HG02885 (cell line): ENCODE results near the gene SMIM43.
"Not testable (repeated sequence)": the region's sequence is repeated elsewhere in the genome, so short reads cannot be mapped to it uniquely, and the experiment has no call there.

Source experiments
- ATAC-seq: cut with Tn5 transposase; IDR thresholded peaks from one replicate; pipeline ENCODE4 v1.9.1; 2021; ENCODE audit warnings: mild to moderate bottlenecking; ENCODE audit not compliant: unreplicated experiment, poor library complexity

Gene SMIM43

DNA sequence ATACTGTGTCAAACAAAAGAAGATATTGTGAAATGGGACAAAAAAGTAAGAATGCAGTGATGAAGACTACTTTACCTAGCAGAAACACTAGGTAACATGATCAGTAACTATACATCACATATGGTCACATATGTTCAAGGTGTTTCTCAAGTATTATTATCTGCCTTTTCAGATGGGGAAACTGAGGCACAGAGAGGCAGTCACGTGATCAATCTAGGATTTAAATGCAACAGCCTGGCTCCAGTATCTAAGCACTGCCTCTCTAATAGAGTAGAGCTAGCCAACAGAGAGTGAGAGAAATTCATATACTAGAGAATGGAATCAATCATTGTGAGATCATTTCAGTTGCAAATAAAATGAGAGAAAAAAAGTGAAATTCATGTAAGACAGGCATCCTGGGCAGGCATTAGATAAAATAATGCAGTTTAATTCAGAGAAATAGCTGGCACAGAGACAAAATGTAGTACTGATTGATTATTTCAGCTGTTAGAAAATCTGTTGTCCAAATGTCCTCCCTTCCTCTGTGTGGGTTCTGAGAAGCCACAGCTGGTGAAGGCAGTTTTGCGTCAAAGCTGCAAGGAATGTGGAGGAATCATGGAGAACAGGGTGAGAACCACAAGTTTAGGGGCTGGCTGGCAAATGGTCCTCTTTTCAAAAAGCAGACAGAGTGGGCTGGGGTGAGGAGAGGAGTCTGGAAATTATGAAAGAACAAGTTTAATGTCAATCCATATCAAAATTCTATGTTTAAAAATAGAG, 26.0 kb downstream of the SMIM43 start:
- no peak for ATAC-seq

DNA sequence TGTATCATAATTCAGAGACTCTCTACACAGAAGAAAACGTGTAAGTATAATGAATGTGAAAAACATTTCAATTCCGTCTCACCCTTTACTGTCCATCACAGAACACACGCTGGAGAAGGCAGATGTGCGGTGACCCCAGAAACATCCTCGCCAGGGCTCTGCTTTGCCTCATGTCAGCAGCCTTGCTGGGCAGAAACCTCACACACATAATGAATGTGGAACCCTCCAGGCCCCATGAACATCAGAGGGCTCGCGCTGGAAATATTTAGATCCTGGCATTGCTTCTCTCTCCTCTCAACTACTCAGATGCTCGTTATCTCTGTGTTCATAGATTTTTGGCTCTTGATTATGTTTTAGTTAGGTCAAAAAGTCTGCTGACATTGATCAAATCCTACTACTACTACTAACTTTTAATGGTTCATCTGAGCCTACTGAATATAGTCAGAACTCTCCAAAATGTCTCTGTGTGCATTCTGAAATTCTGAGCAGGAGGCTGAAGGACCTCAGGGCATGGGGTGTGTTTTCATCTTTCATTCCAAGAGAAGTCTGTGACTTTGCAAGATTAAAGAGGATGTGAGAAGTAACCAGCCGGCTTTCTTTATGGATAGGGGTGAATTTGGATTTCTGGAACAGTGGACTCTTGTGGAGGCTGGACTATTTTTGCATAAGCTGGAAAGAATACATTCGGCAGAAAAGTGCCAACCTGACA, 27.0 kb downstream of the SMIM43 start:
- ATAC-seq, result no peak

DNA sequence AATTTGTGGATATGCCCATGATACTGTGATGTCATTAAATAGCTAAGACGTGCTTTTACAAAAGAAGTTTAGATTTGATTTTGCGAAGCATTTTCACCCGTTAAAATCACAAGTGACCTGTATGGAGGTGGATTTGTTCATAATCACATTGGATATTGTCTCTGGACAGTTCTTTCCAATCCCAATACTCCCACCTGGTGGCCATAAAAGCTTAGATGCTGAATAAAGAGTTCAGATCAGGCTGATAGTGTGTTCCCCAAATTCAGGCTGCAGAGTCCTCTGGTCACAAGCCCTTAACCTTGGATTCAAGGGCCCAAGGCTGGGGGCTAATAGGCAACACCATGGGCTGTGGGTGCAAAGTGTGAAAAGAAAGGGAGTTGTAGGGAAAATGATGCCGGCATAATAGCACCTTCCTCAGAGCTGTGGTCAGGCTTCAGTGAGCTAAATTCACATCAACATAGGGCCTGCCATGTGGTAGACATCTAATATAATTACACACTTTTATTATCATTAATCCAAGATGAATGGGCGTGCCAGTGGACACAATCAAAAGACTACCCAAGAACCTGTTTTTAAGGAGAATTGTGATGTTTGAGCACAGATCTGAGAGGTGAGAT, 28.1 kb downstream of the SMIM43 start:
- peak; percentile 78 for ATAC-seq

DNA sequence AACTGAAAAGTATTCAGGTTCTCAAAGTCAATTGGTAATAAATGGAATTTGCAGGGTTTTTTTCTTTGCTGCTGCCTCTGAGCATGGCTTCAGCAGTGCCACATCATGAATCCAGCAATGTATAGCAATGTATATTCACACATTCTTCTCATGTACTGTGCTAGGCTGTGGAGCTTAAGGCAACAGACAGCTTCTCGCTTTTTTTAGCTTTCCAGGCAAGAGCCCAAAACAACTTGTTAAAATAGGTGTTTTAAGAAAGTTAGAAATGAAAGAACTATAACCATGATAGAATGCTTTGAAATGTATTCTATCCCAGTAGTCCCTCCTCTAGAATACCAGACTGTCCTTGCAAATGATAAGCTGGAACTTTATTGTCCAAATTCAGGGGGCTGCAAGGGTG, 30.4 kb downstream of the SMIM43 start:
- no peak for ATAC-seq

DNA sequence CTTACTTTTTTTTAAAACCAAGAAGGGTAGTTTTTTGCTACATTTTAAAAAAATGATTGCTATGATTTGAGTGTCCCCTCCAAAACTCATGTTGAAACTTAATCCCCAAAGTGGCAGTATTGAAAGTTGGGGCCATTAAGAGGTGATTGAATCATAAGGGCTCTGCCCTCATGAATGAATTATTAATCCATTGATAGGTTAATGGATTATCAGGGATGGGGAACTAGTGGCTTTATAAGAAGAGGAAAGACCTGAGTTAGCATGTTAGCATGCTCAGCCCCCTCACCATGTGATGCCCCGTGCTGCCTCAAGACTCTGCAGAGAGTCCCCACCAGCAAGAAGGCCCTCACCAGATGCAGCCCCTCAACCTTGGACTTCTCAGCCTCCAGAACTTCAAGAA, 31.0 kb downstream of the SMIM43 start:
- no peak for ATAC-seq

DNA sequence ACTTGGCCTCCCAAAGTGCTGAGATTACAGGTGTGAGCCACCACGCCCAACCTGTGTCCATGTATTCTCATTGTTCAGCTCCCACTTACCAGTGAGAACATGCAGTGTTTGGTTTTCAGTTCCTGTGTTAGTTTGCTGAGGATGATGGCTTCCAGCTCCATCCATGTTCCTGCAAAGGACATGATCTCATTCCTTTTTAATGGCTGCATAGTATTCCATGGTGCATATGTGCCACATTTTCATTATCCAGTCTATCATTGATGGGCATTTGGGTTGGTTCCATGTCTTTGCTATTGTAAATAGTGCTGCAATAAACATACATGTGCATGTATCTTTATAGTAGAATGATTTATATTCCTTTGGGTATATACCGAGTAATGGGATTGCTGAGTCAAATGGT, 35.2 kb downstream of the SMIM43 start:
- ATAC-seq, result not testable (repeated sequence)

DNA sequence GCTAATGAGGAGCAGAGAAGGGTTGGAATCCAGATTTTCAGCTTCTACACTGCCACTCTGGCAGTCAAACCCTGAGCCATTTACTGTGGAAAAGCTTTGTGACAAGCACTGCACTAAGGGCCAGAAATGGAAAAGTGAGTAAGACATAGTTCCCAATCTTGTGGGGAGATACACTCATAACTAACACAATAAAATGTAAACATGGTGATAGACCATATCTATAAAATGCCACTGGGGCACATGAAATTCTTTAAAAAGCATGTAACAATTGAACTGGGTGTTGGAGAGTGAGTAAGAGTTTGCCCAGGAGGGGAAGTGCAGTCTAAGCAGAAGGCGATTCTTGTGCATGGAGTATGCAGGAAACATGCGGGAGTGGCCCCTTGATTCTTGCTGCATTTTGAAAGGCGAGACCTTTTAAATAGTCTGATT, 36.2 kb downstream of the SMIM43 start:
- ATAC-seq, result no peak

DNA sequence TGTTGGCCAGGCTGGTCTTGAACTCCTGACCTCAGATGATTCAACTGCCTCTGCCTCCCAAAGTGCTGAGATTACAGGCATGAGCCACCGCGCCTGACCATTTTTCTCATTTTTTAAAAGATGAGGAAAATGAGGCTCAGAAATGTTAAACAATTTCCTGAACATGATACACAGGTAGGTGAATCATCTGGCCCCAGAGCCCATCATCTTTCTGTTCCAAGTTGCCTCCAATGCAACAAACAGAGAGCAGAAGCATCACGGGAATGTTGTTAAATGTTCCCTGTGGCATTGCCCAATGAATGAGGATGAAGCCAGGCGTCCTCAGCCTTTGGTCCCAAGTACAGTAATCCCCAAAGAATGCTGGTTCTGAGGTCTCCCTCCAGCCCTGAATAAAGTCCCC, 36.9 kb downstream of the SMIM43 start:
- no peak for ATAC-seq

DNA sequence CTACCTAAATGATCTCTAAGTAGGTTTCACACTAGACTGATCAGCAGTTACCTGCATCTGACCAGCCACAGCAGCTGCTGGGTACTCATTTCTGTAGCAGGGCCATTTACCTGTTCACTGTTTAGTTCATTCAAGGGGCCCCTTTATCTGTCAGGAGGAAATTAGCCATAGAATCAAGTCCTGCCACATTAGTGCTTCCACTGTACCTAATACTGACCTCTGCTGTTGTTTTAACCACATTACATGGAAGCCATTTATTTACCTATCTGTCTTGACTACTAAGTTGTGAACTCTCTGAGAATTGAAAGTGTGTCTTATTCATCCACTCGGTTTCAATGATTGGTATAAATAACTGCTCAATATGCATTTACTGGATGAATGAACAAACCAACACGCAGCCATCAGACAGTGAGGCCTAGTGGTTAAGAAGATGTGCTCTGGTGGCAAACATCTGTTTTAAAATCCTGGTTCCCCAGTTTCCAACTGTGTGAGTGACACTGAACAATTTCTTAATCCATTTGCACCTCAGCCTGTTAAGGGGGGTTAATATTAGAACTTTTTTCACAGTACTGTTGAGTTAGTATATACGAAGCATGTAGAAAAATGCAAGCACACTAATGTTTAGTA, 38.2 kb downstream of the SMIM43 start:
- peak; percentile 97 for ATAC-seq

DNA sequence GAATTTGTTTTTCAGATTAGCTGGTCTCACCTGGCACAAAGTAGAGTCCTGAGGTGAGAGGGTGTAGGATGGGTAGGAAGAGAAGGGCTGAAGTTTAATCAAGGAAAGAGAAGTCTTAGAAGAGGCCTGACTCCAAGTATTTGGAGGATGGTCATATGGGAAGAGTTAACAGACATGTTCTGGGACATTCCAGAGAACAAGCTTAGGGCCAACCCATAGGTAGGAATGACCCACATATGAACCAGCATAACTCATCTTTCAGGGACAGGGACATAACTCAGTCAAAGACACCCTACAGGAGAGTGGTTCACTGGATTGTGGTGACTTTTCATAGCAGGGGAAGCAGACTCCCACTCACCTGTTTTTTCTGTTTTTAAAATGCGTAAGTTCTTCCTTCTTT, 40.3 kb downstream of the SMIM43 start:
- ATAC-seq, result no peak

DNA sequence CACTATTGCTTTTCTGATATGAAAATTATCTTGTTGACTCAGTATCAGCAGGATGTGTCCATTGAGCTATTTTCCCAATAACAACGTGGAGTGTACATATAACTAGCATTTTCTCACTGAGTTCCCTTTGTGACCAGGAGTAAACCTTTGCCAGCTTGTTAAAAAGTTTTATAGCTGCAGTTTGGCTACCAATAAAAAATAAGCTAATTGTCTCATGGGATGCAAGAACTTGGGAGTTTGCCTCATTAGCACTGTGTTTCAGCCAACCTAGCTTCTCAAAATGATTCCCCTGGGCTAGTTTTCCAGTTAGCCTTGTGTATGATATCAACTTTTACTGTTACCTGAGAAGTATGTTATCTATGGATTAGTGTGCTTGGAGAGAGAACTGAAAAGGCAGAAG, 43.3 kb downstream of the SMIM43 start:
- ATAC-seq, result no peak

DNA sequence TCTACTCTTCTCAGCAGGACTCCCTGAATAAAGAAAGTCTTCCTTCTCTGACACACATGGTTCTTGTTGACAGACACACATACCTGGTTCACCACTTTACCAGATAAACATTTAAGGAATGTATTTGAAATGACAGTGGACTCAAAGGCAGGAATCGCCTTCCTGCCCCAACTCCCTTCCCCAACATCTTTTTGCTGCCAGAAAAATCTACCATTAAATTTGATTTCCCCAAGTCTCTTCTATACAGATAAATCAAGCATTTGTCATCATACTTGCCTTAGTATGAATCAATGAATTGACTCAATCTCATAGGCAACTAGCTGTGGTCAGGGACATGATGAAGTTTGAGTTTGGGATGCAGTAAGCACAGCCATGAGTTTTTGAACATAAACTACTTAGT, 44.9 kb downstream of the SMIM43 start:
- no peak for ATAC-seq

DNA sequence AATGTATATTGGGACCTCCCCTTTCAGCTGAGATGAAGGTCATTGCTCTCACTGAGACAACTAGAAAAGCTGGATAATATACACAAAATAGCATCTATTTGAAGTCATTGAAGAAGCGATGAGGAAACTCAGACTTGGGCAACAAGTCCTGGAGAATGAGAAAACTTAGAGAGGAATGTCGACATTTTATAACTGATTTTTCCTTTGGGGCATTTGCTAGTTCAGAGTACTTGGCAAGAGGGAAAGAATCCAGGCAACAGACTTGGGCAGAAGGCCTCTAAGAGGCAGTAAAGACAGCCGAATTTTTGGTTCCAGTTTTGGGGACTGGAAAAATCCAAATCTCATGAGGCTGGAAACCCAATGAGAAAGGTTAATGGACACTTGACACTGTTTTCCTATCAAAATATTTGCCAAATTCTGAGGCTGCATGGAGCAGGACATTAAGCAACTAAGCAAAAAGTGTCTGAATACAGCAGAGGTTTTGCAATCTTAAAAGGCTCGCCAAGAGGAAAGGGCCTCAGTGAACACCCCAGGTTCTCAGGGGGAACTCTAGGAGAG, 47.2 kb downstream of the SMIM43 start:
- no peak for ATAC-seq

DNA sequence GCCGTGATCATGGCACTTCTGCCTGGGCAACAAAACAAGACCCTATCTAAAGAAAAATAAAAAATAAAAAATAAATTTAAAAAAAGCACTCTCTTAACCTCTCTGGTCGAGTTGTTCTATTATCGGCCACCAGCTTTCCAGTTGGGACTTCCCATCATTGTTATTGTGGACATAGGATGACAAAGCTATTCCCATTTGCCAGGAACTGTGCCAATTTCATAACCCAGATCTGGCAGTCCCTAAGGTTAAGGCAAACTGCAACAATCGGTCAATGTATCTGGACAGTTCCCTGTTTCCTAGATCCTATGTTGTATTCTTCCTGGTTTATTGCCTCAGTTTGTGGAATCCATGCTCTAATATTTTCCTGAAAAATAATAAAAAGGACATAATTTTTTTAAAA, 50.4 kb downstream of the SMIM43 start:
- no peak for ATAC-seq

DNA sequence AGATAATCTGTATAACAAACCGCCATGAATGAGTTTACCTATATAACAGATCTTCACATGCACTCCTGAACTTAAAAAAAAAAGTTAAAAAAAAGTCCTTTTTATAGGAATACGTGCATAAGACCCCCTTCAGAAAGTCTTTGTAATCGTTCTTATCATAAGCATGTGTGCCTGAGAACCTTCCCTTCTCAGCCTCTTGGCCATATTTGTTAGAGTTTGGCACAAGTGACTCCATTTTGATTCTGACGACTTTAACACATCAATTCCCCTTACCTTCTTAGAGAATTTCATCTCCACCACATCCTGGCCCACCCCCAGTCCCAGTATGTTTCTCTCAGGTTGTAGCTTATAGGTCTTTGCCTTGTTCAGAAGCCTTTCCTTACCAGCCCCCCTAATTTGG, 52.2 kb downstream of the SMIM43 start:
- ATAC-seq, result no peak

DNA sequence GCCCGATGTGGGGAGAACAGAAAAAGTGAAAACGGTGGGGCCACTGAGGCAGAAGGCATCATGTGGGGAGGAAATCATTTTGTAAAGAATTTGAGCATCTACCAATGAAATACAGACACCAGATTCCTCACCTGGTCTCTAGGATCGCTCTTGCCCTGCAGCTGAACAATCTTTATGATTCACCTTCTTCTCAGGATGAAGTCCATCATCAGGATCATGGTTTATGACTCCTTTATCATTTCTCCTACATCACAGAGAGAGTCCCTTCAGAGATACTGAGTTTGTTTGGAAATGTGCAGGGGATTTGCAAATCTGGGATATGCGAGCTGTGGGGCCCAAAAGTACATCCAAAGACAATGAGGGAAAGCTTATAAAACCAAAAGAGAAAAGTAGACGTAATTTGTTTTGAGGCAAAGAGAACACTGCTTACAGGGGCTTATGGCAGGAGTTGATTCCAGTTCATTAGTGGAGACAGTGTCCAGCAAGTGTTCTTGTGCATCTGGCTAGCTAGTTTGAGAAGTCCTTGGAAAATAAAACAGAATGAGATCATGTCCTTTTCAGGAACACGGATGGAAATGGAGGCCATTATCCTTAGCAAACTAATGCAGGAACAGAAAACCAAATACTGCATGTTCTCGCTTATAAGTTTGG, 52.8 kb downstream of the SMIM43 start:
- ATAC-seq, result peak; percentile 4

DNA sequence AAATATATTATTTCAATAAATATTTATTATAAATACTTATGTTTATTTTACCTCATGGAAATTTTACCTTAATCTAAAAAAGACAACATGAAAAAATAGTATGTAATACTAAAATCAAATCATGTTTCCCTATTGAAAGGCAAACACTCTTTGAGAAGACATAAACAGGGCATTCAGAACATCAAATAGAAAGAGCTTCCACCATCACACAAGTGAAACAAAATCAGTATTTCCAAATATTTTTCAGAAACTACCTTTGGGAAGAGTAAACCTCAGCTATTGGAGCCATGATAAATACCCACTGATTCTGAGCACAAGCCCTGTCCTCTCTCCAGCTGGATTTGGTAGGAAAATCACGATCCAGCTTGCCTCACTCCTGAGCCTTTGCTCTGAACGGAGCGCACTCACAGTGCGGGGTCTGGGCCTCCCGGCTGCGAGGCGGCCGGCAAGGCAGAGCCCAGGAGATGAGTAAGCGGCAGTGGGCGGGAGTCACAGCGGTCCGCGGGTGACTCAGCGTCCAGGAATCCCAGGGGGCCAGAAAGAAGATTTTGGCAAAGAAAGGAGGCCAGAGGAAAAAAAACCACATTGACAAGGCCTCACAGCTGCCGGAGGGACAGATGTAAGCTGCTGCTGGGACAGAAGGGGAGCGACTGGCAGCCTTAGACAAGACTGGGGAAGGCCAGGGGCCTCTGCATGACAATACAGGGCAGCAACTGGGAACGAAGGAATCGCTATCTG, 53.5 kb downstream of the SMIM43 start:
- peak; percentile 96 for ATAC-seq

DNA sequence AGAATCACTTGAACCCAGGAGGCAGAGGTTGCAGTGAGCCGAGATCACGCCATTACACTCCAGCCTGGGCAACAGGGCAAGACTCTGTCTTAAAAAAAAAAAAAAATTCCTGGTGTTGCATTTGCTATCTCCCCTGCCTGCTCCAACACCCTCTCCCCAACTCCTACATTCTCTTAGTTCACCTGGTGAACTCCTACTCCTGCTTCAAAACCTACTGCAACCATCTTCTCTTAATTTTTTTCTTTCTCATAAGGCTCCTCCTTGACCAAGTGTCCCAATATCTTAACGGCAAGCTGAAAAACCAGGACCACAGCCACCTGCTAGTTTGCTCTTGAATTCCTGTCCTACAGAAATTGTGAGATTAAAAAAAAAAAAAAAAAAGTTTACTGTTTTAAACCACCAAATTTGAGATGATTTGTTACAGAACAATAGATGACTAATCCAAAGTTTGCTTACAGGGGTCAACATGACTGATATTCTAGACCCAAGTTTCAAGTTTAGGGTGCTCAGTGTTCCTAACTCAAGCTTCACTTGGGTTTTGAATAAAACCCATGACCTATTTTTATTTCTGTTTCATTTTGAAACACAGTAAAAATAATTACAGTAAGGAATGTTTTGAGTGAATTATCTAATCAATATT, 55.1 kb downstream of the SMIM43 start:
- ATAC-seq, result peak; percentile 24
